GM12864 (cell line): ENCODE results near the gene RBBP4.

Source experiments
- DNase-seq: peaks from one replicate; pipeline ENCODE4 v3.0.0-alpha.2; 2011; ENCODE audit warnings: low read depth
- H3K4me3 ChIP-seq: 2 replicates; pipeline ENCODE4 v1.5.1; 2011; ENCODE audit warnings: mild to moderate bottlenecking, low read depth, low read length, control low read depth
- CTCF ChIP-seq: IDR thresholded peaks from 2 replicates; pipeline ENCODE4 v1.5.1; 2011; ENCODE audit warnings: low read depth, mild to moderate bottlenecking, moderate library complexity, low read length, control low read depth, inconsistent platforms; ENCODE audit errors: missing control alignments

Gene RBBP4

GRCh38 chr1:32650752-32651460, at the start of gene RBBP4:
RBBP4 (plus strand) TSS chr1:32651208; CDS start chr1:32651307, 99 bp downstream.
- peak; percentile 89 for DNase-seq
- TF ChIP-seq CTCF = no peak
- H3K4me3 ChIP-seq = peak within 1 kb of the TSS; percentile 96

GRCh38 chr1:32605711-32606424, 45.1 kb upstream of the RBBP4 start:
- no peak for DNase-seq
- TF ChIP-seq CTCF = no peak
- H3K4me3 ChIP-seq = no peak overlapping the region

- DNase-seq = no peak
- no peak for TF ChIP-seq CTCF
- H3K4me3 ChIP-seq = no peak overlapping the region
Measured at GRCh38 chr1:32606565-32607371, 44.2 kb upstream of the RBBP4 start.

GRCh38 chr1:32609180-32609579, 41.8 kb upstream of the RBBP4 start:
- no peak overlapping the region for H3K4me3 ChIP-seq
- DNase-seq = no peak

GRCh38 chr1:32611859-32612188, 39.2 kb upstream of the RBBP4 start:
- H3K4me3 ChIP-seq = peak overlapping the region; percentile 60
- DNase-seq = no peak
- TF ChIP-seq CTCF = no peak

More at GRCh38 chr1:32609180-32609579, 41.8 kb upstream of the RBBP4 start:
- TF ChIP-seq CTCF = no peak

- DNase-seq = no peak
- H3K4me3 ChIP-seq = peak overlapping the region; percentile 60
- peak; percentile 39 for TF ChIP-seq CTCF
Measured at GRCh38 chr1:32612189-32612881, 38.7 kb upstream of the RBBP4 start.
